ENCODE results near the gene PFKFB4. TPM values are rescaled to one million over a fixed set of nuclear protein-coding genes. Genes with fewer than 3 reads are reported as not detected.

The PFKFB4 gene
- total and polyA plus RNA-seq, 2 of the 4 experiments (the other 2 are of a cell fraction) = 16.9 to 17.0 TPM

DNA sequence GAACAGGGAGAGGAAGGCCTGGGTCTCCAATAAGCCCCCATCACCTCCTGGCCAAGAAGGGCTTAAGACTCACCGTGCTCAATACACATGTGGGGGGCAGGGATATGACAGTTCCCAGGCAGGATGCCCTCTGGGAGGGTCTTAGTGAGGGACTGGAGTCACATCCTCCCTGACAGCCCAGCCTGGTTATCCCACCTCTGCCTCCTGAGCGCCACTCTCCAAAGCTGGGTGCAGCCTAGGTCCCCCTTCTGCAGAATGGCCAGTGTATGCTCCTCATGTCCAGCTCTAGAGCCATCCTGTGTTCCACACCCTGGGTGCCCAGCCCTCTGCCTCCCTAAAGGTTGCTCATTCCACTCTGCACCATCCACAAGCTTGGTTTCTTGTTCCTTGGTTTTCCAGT lies 51.5 kb downstream of the PFKFB4 start:
- DNase-seq = no peak
- dilution Hi-C loops (cut with HindIII; ENCODE audit: low sequenced_read_pairs, unreplicated experiment) = no loop called here
- Histone ChIP-seq H2AFZ (replicated peaks; ENCODE audit: low read length, poor library complexity) (peak overlapping the region; percentile 96), H4K20me1 (ENCODE audit: insufficient read depth, low read length) (no peaks in the 10 kb centered on the region; the same call in 1 of the 2 replicates), H3K4me2 (ENCODE audit: low read depth, low read length) (no peak overlapping the region), H3K27me3 (ENCODE audit: control insufficient read depth, insufficient read depth, low read length) (no peaks in the 10 kb centered on the region), H3K36me3 (ENCODE audit: control insufficient read depth, insufficient read depth, low read length) (peaks cover 7% of the 10 kb centered on the region), H3K9me1 (ENCODE audit: insufficient read depth, low read length) (peaks cover 21% of the 10 kb centered on the region), H3K79me1 (ENCODE audit: low read depth in 1 of 2, low read length in 2 of 2) (peaks cover 13 to 43% of the 10 kb centered on the region in 2 experiments; a peak in 3 of 4 replicates), H4K8ac (ENCODE audit: low read depth in 2 of 2, low read length in 2 of 2) (peak overlapping the region; percentile 86 to 100; a peak in 3 of 4 replicates), H4K5ac (ENCODE audit: low read depth, low read length) (no peak overlapping the region), H3K9ac (ENCODE audit: low read depth, low read length) (no peak overlapping the region), H3K9me3 (ENCODE audit: control insufficient read depth, insufficient read depth, low read length) (no peaks in the 10 kb centered on the region), H3K14ac (replicated peaks; ENCODE audit: low read depth, low read length) (peak overlapping the region; percentile 57; the same call in 1 of the 2 replicates), H2BK20ac (ENCODE audit: low read depth, low read length) (0 out of 2 replicates have a peak overlapping the region, but pooled peaks have one; percentile 45), H3K56ac (ENCODE audit: extremely low read depth, insufficient read depth, low read length) (no peak overlapping the region), H3K4me3 (ENCODE audit: insufficient read depth, low read depth, low read length) (no peak overlapping the region), H3K4me1 (ENCODE audit: control insufficient read depth, insufficient read depth, low read length) (peaks cover 14% of the 10 kb centered on the region), H3K18ac (ENCODE audit: low read depth, low read length) (no peak overlapping the region), H3K4ac (ENCODE audit: low read depth, low read length) (peak overlapping the region; percentile 97), H2BK5ac (ENCODE audit: low read depth, low read length, poor library complexity, severe bottlenecking) (no peak overlapping the region), H2BK15ac (ENCODE audit: low read depth, low read length) (0 out of 3 replicates have a peak overlapping the region, but pooled peaks have one; percentile 88), H2AK5ac (ENCODE audit: low read depth, low read length) (peak overlapping the region; percentile 80), H2AK9ac (replicated peaks; ENCODE audit: low read depth, low read length, poor library complexity) (peak overlapping the region; percentile 98), H3K23ac (ENCODE audit: low read depth, low read length) (peak overlapping the region; percentile 61; the same call in 1 of the 2 replicates), H2BK120ac (ENCODE audit: low read depth, low read length) (peak overlapping the region; percentile 45), H3K27ac (ENCODE audit: insufficient read depth, low read length) (no peak overlapping the region), H4K91ac (ENCODE audit: insufficient read depth, low read depth, low read length) (no peak overlapping the region; the same call in 1 of the 2 replicates)
- in situ Hi-C loops (cut with MboI; ENCODE audit: low sequenced_read_pairs) = no loop called here
- ATAC-seq (ENCODE audit: low read depth) = no peak
- intact Hi-C loops (cut with micrococcal nuclease) = no loop called here
- BruUV-seq (replicated peaks) = no TSS peak
- ChIA-PET CTCF (interaction anchor here (0.7 kb wide), 1 partner anchor 39 kb away, joined by 3 read pairs; a partner anchor contains a TSS), POLR2A (ENCODE audit: unreplicated experiment) (interaction anchor here (0.6 kb wide), 1 partner anchor 105 kb away, joined by 3 read pairs; no protein-coding TSS in a partner anchor)
- WGBS, 2 experiments (ENCODE audit: extremely low coverage in 2 of 2, insufficient read length in 1 of 2) = no CpG with 5 or more reads among the region's 2 CpGs
- TF ChIP-seq CHD1 (IDR thresholded peaks at IDR 0.05; ENCODE audit: low read depth, low read length) (no peak), BHLHE40 (IDR thresholded peaks at IDR 0.05; ENCODE audit: low read depth, low read length) (no peak), USF2 (IDR thresholded peaks at IDR 0.05; ENCODE audit: low read depth, low read length) (no peak), MAFK (IDR thresholded peaks at IDR 0.05; ENCODE audit: low read depth, low read length) (no peak), SMC3 (IDR thresholded peaks at IDR 0.05; ENCODE audit: low read depth, low read length) (no peak), RFX5 (IDR thresholded peaks at IDR 0.05; ENCODE audit: low read depth, low read length) (no peak), ELK1 (IDR thresholded peaks at IDR 0.05; ENCODE audit: borderline replicate concordance, low read depth, low read length) (no peak), MXI1 (IDR thresholded peaks at IDR 0.05; ENCODE audit: borderline replicate concordance, low read depth, low read length) (no peak), FOS (IDR thresholded peaks at IDR 0.05; ENCODE audit: low read depth, low read length) (no peak), MAZ (IDR thresholded peaks at IDR 0.05; ENCODE audit: borderline replicate concordance, low read depth, low read length) (no peak)
